ENCODE data around the gene IL22RA1.

IL22RA1 gene, protein sequence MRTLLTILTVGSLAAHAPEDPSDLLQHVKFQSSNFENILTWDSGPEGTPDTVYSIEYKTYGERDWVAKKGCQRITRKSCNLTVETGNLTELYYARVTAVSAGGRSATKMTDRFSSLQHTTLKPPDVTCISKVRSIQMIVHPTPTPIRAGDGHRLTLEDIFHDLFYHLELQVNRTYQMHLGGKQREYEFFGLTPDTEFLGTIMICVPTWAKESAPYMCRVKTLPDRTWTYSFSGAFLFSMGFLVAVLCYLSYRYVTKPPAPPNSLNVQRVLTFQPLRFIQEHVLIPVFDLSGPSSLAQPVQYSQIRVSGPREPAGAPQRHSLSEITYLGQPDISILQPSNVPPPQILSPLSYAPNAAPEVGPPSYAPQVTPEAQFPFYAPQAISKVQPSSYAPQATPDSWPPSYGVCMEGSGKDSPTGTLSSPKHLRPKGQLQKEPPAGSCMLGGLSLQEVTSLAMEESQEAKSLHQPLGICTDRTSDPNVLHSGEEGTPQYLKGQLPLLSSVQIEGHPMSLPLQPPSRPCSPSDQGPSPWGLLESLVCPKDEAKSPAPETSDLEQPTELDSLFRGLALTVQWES

DNA sequence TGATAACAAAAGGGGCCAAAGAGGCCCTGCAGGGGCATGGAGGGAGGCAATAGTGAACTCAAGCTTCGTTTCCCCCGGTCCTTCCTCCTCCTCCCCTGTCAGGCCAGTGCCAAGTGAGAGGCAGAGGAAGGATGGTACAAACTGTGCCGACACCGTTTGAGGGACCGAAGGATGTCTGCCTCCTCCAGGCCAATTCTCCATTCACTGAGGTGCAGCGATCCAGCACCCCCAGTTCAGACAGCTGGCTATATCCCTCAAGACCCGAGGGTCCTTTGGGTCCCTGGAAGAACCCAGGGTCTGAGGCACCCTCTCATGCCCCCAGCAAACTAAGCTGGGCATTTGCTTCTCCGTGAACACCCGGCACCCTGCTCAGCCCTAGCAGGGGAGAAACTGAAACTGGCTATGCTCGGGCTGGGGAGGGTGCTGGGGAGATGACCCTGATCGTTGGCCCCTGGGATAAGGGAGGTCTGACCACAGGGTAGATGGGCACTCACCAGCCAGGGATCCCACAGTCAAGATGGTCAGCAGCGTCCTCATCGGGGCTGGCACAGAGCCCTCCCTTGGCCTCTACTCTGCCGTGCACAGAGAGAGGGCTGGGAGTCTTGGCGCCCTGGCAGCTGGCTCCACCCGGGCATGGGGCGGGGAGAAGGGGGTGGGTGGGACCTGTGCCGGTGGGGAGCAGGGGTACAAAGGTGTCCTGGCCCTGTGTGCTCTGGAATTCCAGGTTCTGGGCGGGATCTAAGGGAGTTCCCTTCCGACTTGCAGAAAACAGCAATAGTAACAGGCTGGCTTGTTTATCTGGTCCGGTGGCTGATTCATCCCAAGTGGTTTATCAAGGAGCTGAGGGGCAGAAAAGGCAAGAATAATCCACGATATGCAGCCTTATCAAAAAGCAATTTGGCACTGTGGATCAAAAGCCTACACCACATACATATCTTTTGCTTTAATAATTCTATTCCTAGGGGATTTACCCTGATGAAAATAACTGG, at the start of gene IL22RA1:
IL22RA1 (minus strand) TSS at position 595 of the 989 bp plus-strand sequence; CDS start at position 537, 58 bp downstream.
- no peak for DNase-seq

GRCh38 chr1:24191860-24192259, 48.9 kb upstream of the IL22RA1 start:
- DNase-seq, result no peak

- no peak for DNase-seq
Observed at GRCh38 chr1:24190983-24191461, 48.1 kb upstream of the IL22RA1 start.

GRCh38 chr1:24189528-24189927, 46.6 kb upstream of the IL22RA1 start:
- DNase-seq, result no peak

DNA sequence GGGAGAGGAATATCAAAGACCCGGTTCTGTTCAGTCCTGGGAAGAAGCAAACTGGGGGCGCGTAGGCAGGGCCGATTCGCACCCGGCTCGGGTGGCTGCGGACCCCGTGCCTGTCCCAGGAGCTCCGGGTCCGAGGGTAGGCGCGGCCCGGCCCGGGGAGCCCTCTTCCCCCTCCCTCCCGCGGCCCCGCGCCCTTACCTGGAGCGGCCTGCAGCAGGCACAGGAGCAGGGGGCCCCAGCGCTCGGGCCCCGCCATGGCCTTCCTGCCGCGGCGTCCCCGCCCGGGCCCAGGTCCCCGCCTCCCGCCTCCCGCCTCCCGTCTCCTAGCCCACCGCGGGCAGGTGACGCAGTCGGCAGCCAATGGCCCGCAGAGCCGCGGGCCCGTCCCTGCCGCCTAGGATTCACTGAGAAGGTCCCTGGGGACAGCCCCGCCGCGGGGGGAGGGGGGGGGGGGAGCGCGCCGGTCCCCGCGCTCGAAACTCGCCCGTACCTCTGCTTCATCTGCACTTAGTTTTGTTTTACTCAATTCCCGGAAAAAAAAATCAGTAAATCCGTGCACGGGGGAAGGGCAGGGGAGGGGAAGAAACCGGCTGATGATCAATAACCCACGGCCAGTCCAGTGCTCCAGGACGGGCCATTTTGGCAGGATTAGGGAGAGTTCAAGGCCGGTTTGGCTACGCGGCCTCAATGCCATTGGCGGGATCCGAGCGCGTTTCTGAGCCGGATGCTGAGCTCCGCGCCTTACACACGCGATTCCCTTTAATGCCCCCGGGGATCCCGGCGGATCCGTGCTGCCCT, 44.3 kb upstream of the IL22RA1 start, which contains the start of gene IFNLR1:
IFNLR1 (minus strand) TSS at position 297 of the 798 bp plus-strand sequence; CDS start at position 256, 41 bp downstream.
- no peak for DNase-seq

GRCh38 chr1:24186711-24186992, 43.7 kb upstream of the IL22RA1 start:
- DNase-seq, result no peak

DNA sequence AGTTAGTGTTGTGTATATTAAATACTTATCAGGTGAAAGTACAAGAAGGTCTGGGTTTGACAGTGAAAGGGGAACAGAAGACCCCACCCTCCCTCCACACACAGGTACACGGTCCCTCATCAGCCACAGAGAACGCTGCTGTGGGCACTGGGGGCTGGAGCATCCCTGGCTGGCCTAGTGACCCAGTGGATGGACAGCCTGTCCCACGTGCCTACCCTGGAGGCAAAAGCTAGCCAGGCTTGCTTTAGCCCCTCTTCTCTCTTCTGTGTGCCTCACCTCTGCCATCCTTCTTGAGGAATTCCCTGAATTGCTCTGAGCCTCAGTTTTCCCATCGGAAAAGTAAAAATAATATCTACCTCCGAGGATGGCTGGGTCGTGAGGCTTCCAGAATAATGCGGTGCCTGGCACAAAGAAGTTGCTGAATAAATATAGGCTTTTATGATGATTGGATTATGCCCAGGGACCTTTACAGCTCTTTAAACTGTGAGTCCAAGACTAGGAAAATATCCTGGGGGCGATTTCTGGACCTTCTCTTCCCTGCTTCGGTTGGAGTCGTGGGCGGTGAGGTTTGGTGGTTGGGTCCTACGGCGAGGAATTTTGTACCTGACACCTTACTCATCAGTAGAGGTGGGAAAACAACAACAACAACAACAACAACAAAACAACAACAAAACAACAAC, 43.2 kb upstream of the IL22RA1 start:
- no peak for DNase-seq

GRCh38 chr1:24185076-24185475, 42.1 kb upstream of the IL22RA1 start:
- DNase-seq, result no peak

- no peak for DNase-seq
Observed at GRCh38 chr1:24182061-24182460, 39.1 kb upstream of the IL22RA1 start.

DNA sequence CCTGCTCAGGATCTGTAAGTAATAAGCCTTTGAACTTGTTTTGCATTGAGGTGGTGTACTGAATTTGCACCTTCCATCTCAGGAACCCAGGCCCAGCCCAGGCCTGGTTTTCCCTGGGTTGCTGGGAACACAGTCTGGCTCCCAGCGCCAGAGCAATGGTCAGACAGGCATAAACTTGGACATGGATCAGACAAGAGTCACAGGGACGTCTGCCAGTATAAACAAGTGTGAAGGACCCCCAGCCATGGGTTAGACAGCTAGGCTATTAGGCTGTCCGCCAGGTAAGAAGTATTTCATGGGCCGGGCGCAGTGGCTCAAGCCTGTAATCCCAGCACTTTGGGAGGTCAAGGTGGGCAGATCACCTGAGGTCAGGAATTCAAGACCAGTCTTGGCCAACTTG, 38.7 kb upstream of the IL22RA1 start:
- DNase-seq, result no peak

GRCh38 chr1:24180676-24181075, 37.7 kb upstream of the IL22RA1 start:
- no peak for DNase-seq

DNA sequence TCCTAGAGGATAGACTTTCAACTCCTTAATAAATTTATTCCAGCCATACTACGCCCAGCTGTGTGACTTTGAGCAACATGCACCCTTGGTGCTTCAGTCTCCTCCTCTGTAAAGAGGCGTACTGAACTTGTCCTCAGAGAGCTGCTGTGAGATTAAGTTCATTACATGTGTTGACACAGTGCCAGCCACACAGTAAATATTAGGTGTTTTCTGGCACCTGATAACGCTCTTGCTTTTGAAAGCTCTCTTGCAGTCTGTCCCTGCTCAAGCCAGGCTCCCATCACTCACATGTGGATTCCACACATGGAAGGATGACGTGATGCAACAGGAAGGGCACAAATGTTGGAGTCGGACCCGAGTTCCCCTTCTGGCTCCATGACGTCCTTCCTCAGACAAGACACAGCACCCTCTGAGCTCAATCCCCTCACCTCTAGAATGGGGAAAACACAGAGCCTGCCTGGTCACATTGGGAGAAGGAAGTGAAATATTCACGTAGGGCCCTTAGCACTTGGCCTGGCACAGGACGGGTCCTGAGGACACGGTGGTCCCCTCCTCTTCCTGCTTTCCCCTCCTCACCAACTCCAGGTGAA, 36.4 kb upstream of the IL22RA1 start:
- DNase-seq, result no peak

DNA sequence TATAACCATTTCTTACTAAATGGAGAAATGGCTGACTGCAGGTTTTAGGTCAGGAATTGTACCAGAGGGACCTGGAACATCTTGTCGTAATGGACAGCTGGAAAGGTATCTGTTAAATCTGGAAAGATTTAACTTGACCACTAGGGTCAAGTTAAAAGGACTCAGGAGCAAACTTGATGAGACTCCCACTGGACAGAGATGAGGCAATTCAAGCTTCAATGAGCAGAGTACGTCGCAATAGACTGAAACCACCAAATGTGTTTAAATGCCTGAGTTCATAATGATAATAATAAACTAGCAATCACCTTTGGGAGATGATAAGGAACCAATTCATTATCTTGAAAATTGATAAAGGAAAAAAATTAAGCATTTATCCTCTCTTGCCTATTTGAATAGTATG, 35.5 kb upstream of the IL22RA1 start:
- no peak for DNase-seq

GRCh38 chr1:24177161-24177560, 34.2 kb upstream of the IL22RA1 start:
- DNase-seq, result no peak

- no peak for DNase-seq
Observed at GRCh38 chr1:24175033-24175755, 32.3 kb upstream of the IL22RA1 start.

DNA sequence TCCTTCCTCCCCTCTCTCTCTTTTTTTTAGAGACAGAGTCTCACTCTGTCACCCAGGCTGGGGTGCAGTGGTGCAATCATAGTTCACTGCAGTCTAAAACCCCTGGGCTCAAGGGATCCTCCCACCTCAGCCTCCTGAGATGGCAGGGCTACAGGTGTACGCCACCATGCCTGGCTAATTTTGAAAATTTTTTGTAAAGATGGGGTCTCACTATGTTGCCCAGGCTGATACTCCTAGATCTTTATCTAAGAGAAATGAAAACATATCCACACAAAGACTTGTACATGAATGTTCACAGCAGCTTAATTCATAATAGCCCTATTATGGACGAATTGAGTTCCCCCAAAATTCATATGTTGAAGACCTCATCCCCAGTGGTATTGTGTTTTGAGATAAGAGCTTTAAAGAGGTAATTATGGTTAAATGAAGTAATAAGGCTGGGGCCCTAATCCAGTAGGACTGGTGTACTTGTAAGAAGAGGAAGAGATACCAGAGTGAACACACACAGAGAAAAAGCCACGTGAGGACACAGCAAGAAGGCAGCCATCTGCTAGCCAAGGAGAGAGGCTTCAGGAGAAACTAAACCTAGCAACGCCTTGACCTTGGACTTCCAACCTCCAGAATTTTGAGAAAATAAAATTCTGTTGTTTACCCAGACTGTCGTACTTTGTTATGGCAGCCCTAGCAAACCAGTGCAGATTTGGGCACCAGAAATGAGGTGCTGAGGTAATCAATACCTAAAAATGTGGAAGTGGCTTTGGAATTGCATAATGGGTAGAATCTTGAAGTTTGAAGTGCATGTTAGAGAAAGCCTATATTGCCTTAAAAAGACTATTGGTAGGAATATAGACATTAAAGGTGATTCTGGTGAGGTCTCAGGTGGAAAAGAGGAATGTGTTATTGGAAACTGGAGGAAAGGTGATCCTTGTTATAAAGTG, 31.0 kb upstream of the IL22RA1 start:
- DNase-seq, result no peak

GRCh38 chr1:24172598-24172997, 29.7 kb upstream of the IL22RA1 start:
- DNase-seq, result no peak

- no peak for DNase-seq
Observed at GRCh38 chr1:24169286-24169685, 26.3 kb upstream of the IL22RA1 start.

GRCh38 chr1:24168245-24168644, 25.3 kb upstream of the IL22RA1 start:
- DNase-seq, result no peak

DNA sequence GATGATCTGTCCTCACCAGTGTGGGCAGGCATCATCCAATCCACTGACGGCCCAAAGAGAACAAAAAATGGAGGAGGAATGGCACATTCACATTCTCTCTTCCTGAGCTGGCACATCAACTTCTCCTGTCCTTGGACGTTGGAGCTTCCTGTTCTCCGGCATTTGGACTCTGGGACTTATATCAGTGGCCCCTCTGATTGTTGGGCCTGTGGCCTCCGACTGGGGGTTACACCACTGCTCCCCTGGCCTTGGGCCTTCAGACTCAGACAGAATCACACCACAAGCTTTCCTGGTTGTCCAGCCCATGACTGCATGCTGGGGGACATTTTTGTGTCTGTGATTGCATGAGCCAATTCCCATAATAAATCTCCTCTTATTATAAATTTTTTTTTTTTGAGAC, 24.1 kb upstream of the IL22RA1 start:
- no peak for DNase-seq

Data from GDM1 (cell line).